Kidney (tissue), 14 donors: Measurements from ENCODE around the gene FYTTD1. TPM values are rescaled to one million over a fixed set of nuclear protein-coding genes. Genes with fewer than 3 reads are reported as not detected.
"Not testable (repeated sequence)": the region's sequence is repeated elsewhere in the genome, so short reads cannot be mapped to it uniquely, and the experiment has no call there.

Experiments
- DNase-seq, 5 donors: peaks; one replicate each; pipeline ENCODE4 v3.0.0-alpha.2; 2013 to 2020
- FAIRE-seq: peaks from 2 replicates; lab custom pipeline; 2012; peaks lifted over from hg19 to GRCh38; lab: Jason Lieb, UNC
- H3K27ac ChIP-seq, 2 donors: one replicate each; pipeline ENCODE4 v1.7.0; 2013; ENCODE audit warnings: low read depth in 2 of 2, low read length in 2 of 2, inconsistent platforms in 1 of 2
- H3K27me3 ChIP-seq: one replicate; pipeline ENCODE4 v1.7.1; 2013; ENCODE audit warnings: low read length, inconsistent platforms; ENCODE audit not compliant: control insufficient read depth, insufficient read depth
- H3K36me3 ChIP-seq, 3 donors: one replicate each; pipeline versions ENCODE4 v1.7.0 to v1.7.1; 2013; ENCODE audit warnings: low read length in 3 of 3, control low read depth in 1 of 3, inconsistent platforms in 1 of 3; ENCODE audit not compliant: insufficient read depth in 3 of 3, control insufficient read depth in 2 of 3
- H3K4me1 ChIP-seq, 3 donors: one replicate each; pipeline versions ENCODE4 v1.7.0 to v1.7.1; 2013; ENCODE audit warnings: low read length in 3 of 3, inconsistent platforms in 1 of 3, low read depth in 1 of 3; ENCODE audit not compliant: control insufficient read depth in 2 of 3, insufficient read depth in 2 of 3
- H3K4me3 ChIP-seq, 3 donors: one replicate each; pipeline versions ENCODE4 v1.7.0 to v1.8.1; 2013; ENCODE audit warnings: low read length in 3 of 3, control low read depth in 1 of 3, inconsistent platforms in 1 of 3
- H3K9ac ChIP-seq, 3 donors: one replicate each; pipeline versions ENCODE4 v1.7.0 to v1.7.1; 2013; ENCODE audit warnings: low read length in 3 of 3, control low read depth in 1 of 3, inconsistent platforms in 1 of 3
- H3K9me3 ChIP-seq, 3 donors: one replicate each; pipeline versions ENCODE4 v1.7.0 to v1.7.1; 2013; ENCODE audit warnings: low read length in 3 of 3, control low read depth in 1 of 3, inconsistent platforms in 1 of 3; ENCODE audit not compliant: control insufficient read depth in 2 of 3, insufficient read depth in 1 of 3
- CTCF ChIP-seq: IDR thresholded peaks from 3 replicates; pipeline ENCODE4 v1.5.1; 2012; ENCODE audit warnings: mild to moderate bottlenecking, moderate library complexity, borderline replicate concordance; ENCODE audit not compliant: insufficient read depth; ENCODE audit errors: extremely low read depth
- intact Hi-C: fragments of 100-400 bp; cut with DNase I; formaldehyde crosslinking; loops from one replicate; pipeline ENCODE4 v1.11.1; 2022
- polyA plus RNA-seq: library from polyadenylated mRNA; stranded (reverse); fragments of 350-450 nt; fragmentation: Illumina TruSeq; extraction: RNeasy Lipid Tissue Mini Kit (QIAGEN cat#74804); gene quantifications from one replicate; pipeline ENCODE4 v1.2.3, GENCODE V29; 2014; ENCODE audit warnings: low read depth, low replicate concordance; ENCODE audit not compliant: insufficient read depth
- total RNA-seq: library from RNA; stranded (reverse); fragmentation: NEBNext Ultra II Directional; extraction: Animal tissue kit (Norgen Biotek cat#: 25700); gene quantifications from one replicate; pipeline ENCODE4 v1.2.1, GENCODE V29; 2021
- donor health status: control.
- donor health status: control.
- donor health status: control.
- donor health status: control.
- donor health status: control.
- donor health status: DM: yes; HTN: yes; CAD: no.
- donor health status: Normal renal cell carcinoma (clear cell type).

FYTTD1 gene
- total and polyA plus RNA-seq, 2 donors from 2014 or later: 11.9 to 53.7 TPM

DNA sequence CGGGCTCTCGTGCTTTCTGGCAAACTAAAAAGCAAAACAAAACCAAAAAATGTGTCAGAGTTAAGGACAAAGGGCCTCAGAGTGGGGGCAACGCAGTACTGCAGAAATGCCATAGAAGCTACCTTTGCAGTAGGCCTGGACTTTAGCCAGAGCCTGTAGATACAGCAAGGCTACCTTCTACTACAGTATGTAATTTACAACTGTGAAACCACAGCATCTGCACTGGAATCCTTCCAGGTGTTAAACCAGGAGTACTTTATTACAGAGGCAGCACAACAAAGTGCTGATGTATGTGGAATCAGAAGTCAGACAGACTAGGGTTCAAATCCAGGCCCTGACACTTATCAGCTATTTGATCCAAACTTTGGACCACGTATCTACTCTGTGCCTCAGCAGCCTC lies 47.8 kb upstream of the FYTTD1 start:
- peaks cover 0 to 42% (median 16%) of the 10 kb centered on the region in 3 donors for H3K36me3 ChIP-seq
- FAIRE-seq (no peak), DNase-seq (no peak)

DNA sequence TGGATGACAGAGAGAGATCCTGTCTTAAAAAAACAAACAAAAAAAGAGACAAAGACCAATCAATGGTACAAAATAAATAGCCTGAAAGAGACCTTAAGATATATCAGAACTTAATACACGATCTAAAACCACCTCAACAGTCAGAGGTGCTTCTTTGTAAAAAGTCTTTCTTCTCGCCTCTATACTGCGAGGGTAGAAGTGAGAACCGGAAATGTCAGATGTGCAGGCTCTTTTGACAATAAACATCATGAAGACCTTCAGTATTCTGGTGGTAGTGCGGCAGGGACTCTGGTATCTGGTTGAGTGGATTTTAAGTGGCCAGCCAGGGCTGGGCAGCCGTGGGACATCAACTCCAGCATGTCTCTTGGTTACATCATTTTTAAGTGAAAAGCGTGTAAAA lies 43.0 kb upstream of the FYTTD1 start:
- FAIRE-seq (no peak), DNase-seq (no peak)
- Histone ChIP-seq H3K4me3 (no peak overlapping the region), H3K4me1 (no peaks in the 10 kb centered on the region), H3K36me3 (peaks cover 0 to 20% (median 8%) of the 10 kb centered on the region in 3 donors), H3K9me3 (no peaks in the 10 kb centered on the region), H3K27ac (no peak overlapping the region), H3K27me3 (no peaks in the 10 kb centered on the region), H3K9ac (no peak overlapping the region)
- intact Hi-C loops: no loop called here
- TF ChIP-seq CTCF: no peak

More for the DNA sequence above, 47.8 kb upstream of the FYTTD1 start:
- intact Hi-C loops: no loop called here
- Histone ChIP-seq H3K9me3 (no peaks in the 10 kb centered on the region), H3K9ac (no peak overlapping the region), H3K4me3 (no peak overlapping the region), H3K27me3 (no peaks in the 10 kb centered on the region), H3K27ac (no peak overlapping the region), H3K4me1 (no peaks in the 10 kb centered on the region)
- TF ChIP-seq CTCF: no peak

DNA sequence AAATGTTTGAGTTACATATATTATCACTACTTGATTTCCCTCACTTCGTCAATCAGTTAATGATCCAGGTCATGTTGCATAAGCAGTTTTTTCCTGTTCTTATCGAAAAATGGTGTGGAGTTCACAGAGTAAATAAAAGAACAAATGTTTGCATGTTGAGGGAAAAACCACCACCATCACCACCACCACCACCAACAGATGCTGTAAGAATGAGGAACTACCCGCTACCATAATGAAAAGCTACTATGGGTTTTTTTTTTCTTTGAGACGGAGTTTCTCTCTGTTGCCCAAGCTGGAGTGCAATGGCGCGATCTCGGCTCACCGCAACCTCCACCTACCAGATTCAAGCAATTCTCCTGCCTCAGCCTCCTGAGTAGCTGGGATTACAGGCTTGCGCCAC lies 40.5 kb upstream of the FYTTD1 start:
- H3K27ac ChIP-seq: no peak overlapping the region
- no peak for TF ChIP-seq CTCF
- H3K4me3 ChIP-seq: no peak overlapping the region
- H3K4me1 ChIP-seq: peaks cover 0 to 9% (median 2%) of the 10 kb centered on the region in 3 donors
- H3K9me3 ChIP-seq: no peaks in the 10 kb centered on the region
- H3K36me3 ChIP-seq: peaks cover 0 to 10% (median 3%) of the 10 kb centered on the region in 3 donors
- H3K27me3 ChIP-seq: no peaks in the 10 kb centered on the region
- DNase-seq (no peak), FAIRE-seq (no peak)
- intact Hi-C loops: no loop called here
- H3K9ac ChIP-seq: no peak overlapping the region

DNA sequence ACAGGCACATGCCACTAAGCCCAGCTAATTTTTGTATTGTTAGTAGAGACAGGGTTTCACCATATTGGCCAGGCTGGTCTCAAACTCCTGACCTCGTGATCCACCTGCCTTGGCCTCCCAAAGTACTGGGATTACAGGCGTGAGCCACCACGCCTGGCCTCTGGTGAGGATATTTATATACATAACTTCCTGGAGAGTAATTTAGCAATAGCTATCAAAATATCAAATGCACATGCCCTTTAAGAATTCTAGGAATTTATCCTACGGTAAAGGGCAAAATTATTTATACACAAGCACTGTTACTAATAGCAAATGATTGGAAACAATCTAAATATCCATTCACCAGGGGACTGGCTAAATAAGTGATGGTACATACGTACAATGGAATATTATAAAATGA lies 38.7 kb upstream of the FYTTD1 start:
- H3K36me3 ChIP-seq, H3K27me3 ChIP-seq, H3K4me1 ChIP-seq, FAIRE-seq, H3K4me3 ChIP-seq, H3K9ac ChIP-seq, H3K9me3 ChIP-seq, intact Hi-C loops, H3K27ac ChIP-seq, DNase-seq: not testable (repeated sequence)
